WTC11 (cell line): ENCODE data around the gene ANKRD33B.

Experiments used
- CTCF ChIP-seq: fragments of 200-600 bp; IDR thresholded peaks from 2 replicates; pipeline ENCODE4 v1.8.0; 2022; ENCODE audit warnings: antibody characterized with exemption
- ETV6 ChIP-seq: sonication (generic); formaldehyde crosslinking; IDR thresholded peaks from 2 replicates; pipeline ENCODE4 v1.8.1; 2022; ENCODE audit warnings: mild to moderate bottlenecking, missing genetic modification reagents
- GABPB1 ChIP-seq: sonication (generic); formaldehyde crosslinking; IDR thresholded peaks from 2 replicates; pipeline ENCODE4 v1.8.1; 2023; ENCODE audit warnings: mild to moderate bottlenecking, missing genetic modification reagents
- SP1 ChIP-seq: sonication (generic); formaldehyde crosslinking; conservative IDR thresholded peaks from 2 replicates; pipeline ENCODE4 v1.8.1; 2022; ENCODE audit warnings: missing genetic modification reagents

- no peak for TF ChIP-seq CTCF
- no peak for TF ChIP-seq GABPB1 (CRISPR knock-in tag)
- no peak for TF ChIP-seq ETV6
- TF ChIP-seq SP1, result no peak
These were observed 136.6 kb downstream of the ANKRD33B start for GRCh38 chr5:10700516-10700915.
